ENCODE data around the gene TAF11L2.
"Not testable (repeated sequence)": the region's sequence is repeated elsewhere in the genome, so short reads cannot be mapped to it uniquely, and the experiment has no call there.

DNA sequence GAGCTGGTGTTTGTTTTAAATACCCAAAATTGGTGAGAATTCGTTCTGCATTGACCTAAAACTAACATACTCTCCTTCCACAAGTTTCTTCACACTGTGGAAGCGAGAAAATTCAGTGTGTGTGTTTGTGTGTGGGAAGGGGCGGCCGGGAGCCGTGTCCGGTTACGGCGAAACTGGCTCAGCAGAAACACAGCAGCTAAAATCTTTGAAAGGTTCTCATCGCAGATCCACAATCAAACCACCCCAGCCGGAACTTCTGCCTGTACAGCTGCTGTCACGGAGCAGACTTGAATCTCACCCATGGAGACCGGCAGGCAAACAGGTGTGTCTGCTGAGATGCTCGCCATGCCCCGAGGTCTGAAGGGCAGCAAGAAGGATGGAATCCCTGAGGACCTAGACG lies 26.9 kb downstream of the TAF11L2 start, which contains the start of gene TAF11L5:
- TF ChIP-seq POLR2A (IDR thresholded peaks at IDR 0.05) = not testable (repeated sequence)
- TF ChIP-seq, protein P1, sequence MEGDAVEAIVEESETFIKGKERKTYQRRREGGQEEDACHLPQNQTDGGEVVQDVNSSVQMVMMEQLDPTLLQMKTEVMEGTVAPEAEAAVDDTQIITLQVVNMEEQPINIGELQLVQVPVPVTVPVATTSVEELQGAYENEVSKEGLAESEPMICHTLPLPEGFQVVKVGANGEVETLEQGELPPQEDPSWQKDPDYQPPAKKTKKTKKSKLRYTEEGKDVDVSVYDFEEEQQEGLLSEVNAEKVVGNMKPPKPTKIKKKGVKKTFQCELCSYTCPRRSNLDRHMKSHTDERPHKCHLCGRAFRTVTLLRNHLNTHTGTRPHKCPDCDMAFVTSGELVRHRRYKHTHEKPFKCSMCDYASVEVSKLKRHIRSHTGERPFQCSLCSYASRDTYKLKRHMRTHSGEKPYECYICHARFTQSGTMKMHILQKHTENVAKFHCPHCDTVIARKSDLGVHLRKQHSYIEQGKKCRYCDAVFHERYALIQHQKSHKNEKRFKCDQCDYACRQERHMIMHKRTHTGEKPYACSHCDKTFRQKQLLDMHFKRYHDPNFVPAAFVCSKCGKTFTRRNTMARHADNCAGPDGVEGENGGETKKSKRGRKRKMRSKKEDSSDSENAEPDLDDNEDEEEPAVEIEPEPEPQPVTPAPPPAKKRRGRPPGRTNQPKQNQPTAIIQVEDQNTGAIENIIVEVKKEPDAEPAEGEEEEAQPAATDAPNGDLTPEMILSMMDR (IDR thresholded peaks at IDR 0.05) = not testable (repeated sequence)

Measured in lower leg skin (tissue), 3 donors.